HG03196 (cell line): ENCODE measurements around the gene HPCAL1.

Source experiments
- ATAC-seq: cut with Tn5 transposase; IDR thresholded peaks from one replicate; pipeline ENCODE4 v1.9.1; 2021; ENCODE audit not compliant: unreplicated experiment

The HPCAL1 gene

GRCh38 chr2:10333966-10334365 lies 31.3 kb downstream of the HPCAL1 start:
- ATAC-seq, result no peak

GRCh38 chr2:10335046-10335840 lies 32.5 kb downstream of the HPCAL1 start:
- ATAC-seq, result no peak

GRCh38 chr2:10336283-10336682 lies 33.6 kb downstream of the HPCAL1 start:
- ATAC-seq, result no peak

- no peak for ATAC-seq
Observed at GRCh38 chr2:10337449-10338269, 35.0 kb downstream of the HPCAL1 start.

GRCh38 chr2:10338270-10339188 lies 35.8 kb downstream of the HPCAL1 start:
- no peak for ATAC-seq

- no peak for ATAC-seq
Observed at GRCh38 chr2:10339647-10340592, 37.2 kb downstream of the HPCAL1 start.

- no peak for ATAC-seq
Observed at GRCh38 chr2:10340593-10340975, 37.9 kb downstream of the HPCAL1 start.

- no peak for ATAC-seq
Observed at GRCh38 chr2:10341193-10341592, 38.5 kb downstream of the HPCAL1 start.

GRCh38 chr2:10342245-10342951 lies 39.7 kb downstream of the HPCAL1 start:
- no peak for ATAC-seq

GRCh38 chr2:10343191-10343590 lies 40.5 kb downstream of the HPCAL1 start:
- no peak for ATAC-seq

- no peak for ATAC-seq
Observed at GRCh38 chr2:10343658-10344057, 41.0 kb downstream of the HPCAL1 start.

GRCh38 chr2:10344105-10345066 lies 41.7 kb downstream of the HPCAL1 start:
- no peak for ATAC-seq

GRCh38 chr2:10345126-10345525 lies 42.4 kb downstream of the HPCAL1 start:
- no peak for ATAC-seq

- no peak for ATAC-seq
Observed at GRCh38 chr2:10345813-10346212, 43.1 kb downstream of the HPCAL1 start.

- no peak for ATAC-seq
Observed at GRCh38 chr2:10346929-10347561, 44.3 kb downstream of the HPCAL1 start.

- ATAC-seq, result no peak
Observed at GRCh38 chr2:10347562-10347948, 44.9 kb downstream of the HPCAL1 start.

GRCh38 chr2:10348891-10349290 lies 46.2 kb downstream of the HPCAL1 start:
- ATAC-seq, result no peak

GRCh38 chr2:10350761-10351160 lies 48.1 kb downstream of the HPCAL1 start:
- no peak for ATAC-seq
